B cell (primary cell): ENCODE results near the gene RPS14. TPM values are rescaled to one million over a fixed set of nuclear protein-coding genes. Genes with fewer than 3 reads are reported as not detected.
A peak's percentile ranks its signal among the peaks of the same experiment; 100 is the strongest.

Source experiments
- ATAC-seq: fragments of 200-7000 bp; cut with Tn5 transposase; one replicate; pipeline ENCODE4 v1.10.0; 2021; ENCODE audit warnings: low read depth, mild to moderate bottlenecking, moderate number of reproducible peaks, moderate library complexity
- CTCF ChIA-PET: fragments of 350-600 bp; sonication (Branson Sonifier 250); formaldehyde crosslinking; loops from one replicate; lab custom pipeline; 2021; ENCODE audit warnings: antibody characterized with exemption, inconsistent platforms; lab: Charles Lee
- POLR2A ChIA-PET: fragments of 350-600 bp; sonication (Branson Sonifier 250); formaldehyde crosslinking; loops from one replicate; lab custom pipeline; 2021; ENCODE audit warnings: antibody characterized with exemption; lab: Charles Lee
- DNase-seq: peaks from one replicate; pipeline ENCODE4 v3.0.0; 2013
- H2AFZ ChIP-seq: 2 replicates; pipeline ENCODE4 v1.6.1; 2012; ENCODE audit warnings: mild to moderate bottlenecking, low read depth, low read length; ENCODE audit not compliant: insufficient read depth, poor library complexity, severe bottlenecking
- H3K27ac ChIP-seq, 2 donors: 1 replicate in 1 of 2; 2 replicates in 1 of 2; pipeline ENCODE4 v1.5.1; 2012 to 2013; ENCODE audit warnings: low read length in 2 of 2, mild to moderate bottlenecking in 2 of 2, moderate library complexity in 1 of 2
- H3K27me3 ChIP-seq, 4 experiments: fragments of 200-600 bp in 1 of 4; sonication (generic) in 1 of 4; replicated peaks in 1 of 4; 1 replicate in 2 of 4; 2 replicates in 2 of 4; pipeline versions ENCODE4 v1.6.1 to v1.7.0; 2013 to 2016; ENCODE audit warnings: low read length in 3 of 4, mild to moderate bottlenecking in 2 of 4, mixed read lengths in 1 of 4, moderate library complexity in 1 of 4; ENCODE audit not compliant: insufficient read depth in 4 of 4, control insufficient read depth in 3 of 4; ENCODE audit errors: control extremely low read depth in 1 of 4
- H3K36me3 ChIP-seq, 2 experiments: replicated peaks in 1 of 2; 1 replicate in 1 of 2; 2 replicates in 1 of 2; pipeline versions ENCODE4 v1.6.1 to v1.7.1; 2013; ENCODE audit warnings: low read length in 1 of 2; ENCODE audit not compliant: insufficient read depth in 2 of 2, control insufficient read depth in 1 of 2; ENCODE audit errors: control extremely low read depth in 1 of 2, extremely low read depth in 1 of 2
- H3K4me1 ChIP-seq, 2 donors: fragments of 200-600 bp in 1 of 2; sonication (generic) in 1 of 2; 1 replicate in 1 of 2; 2 replicates in 1 of 2; pipeline versions ENCODE4 v1.5.1 to v1.6.1; 2013 to 2017; ENCODE audit warnings: low read length in 2 of 2; ENCODE audit not compliant: control insufficient read depth in 2 of 2, insufficient read depth in 2 of 2
- H3K4me2 ChIP-seq: replicated peaks from 2 replicates; pipeline ENCODE3; 2012; ENCODE audit warnings: mild to moderate bottlenecking, low read depth, low read length; ENCODE audit not compliant: poor library complexity, severe bottlenecking
- H3K4me3 ChIP-seq, 5 experiments: fragments of 200-600 bp in 1 of 5; sonication (generic) in 1 of 5; 1 replicate in 3 of 5; 2 replicates in 2 of 5; pipeline versions ENCODE4 v1.5.1 to v1.7.0; 2011 to 2016; ENCODE audit warnings: low read length in 4 of 5, mild to moderate bottlenecking in 4 of 5, low read depth in 2 of 5, control low read depth in 1 of 5, moderate library complexity in 1 of 5; ENCODE audit not compliant: insufficient read depth in 1 of 5; ENCODE audit errors: control extremely low read depth in 1 of 5, extremely low read depth in 1 of 5
- H3K79me2 ChIP-seq: fragments of 200-600 bp; sonication (generic); one replicate; pipeline ENCODE4 v1.6.0; 2016; ENCODE audit warnings: low read length; ENCODE audit not compliant: control insufficient read depth, insufficient read depth
- H3K9ac ChIP-seq: fragments of 200-600 bp; sonication (generic); 2 replicates; pipeline ENCODE4 v1.6.1; 2017; ENCODE audit warnings: mild to moderate bottlenecking, low read length, moderate library complexity
- H3K9me3 ChIP-seq, 3 donors: one replicate each; pipeline versions ENCODE4 v1.6.1 to v1.7.1; 2013; ENCODE audit warnings: low read length in 2 of 3; ENCODE audit not compliant: control insufficient read depth in 2 of 3, insufficient read depth in 1 of 3; ENCODE audit errors: control extremely low read depth in 1 of 3
- H4K20me1 ChIP-seq: 2 replicates; pipeline ENCODE4 v1.6.0; 2012; ENCODE audit warnings: mild to moderate bottlenecking, low read length; ENCODE audit not compliant: insufficient read depth, control insufficient read depth, poor library complexity, severe bottlenecking
- H3K27ac Mint-ChIP-seq: one replicate; pipeline ENCODE4 v1.8.0; 2021; ENCODE audit warnings: mixed read lengths
- H3K27me3 Mint-ChIP-seq: one replicate; pipeline ENCODE4 v1.8.0; 2021; ENCODE audit warnings: mixed read lengths
- H3K4me1 Mint-ChIP-seq: one replicate; pipeline ENCODE4 v1.8.0; 2021; ENCODE audit warnings: mixed read lengths
- H3K4me3 Mint-ChIP-seq: one replicate; pipeline ENCODE4 v1.8.0; 2021; ENCODE audit warnings: mixed read lengths
- H3K9me3 Mint-ChIP-seq: one replicate; pipeline ENCODE4 v1.8.0; 2022; ENCODE audit warnings: mixed read lengths; ENCODE audit not compliant: insufficient read depth
- EZH2 ChIP-seq: IDR thresholded peaks from 2 replicates; pipeline ENCODE4 v1.6.1; 2012; ENCODE audit warnings: borderline replicate concordance, low read depth, mild to moderate bottlenecking, moderate library complexity, low read length; ENCODE audit not compliant: insufficient read depth, poor library complexity, severe bottlenecking
- WGBS: methylation state at CpG from one replicate; pipeline ENCODE4 v1.1.5; 2013; ENCODE audit warnings: missing lambda C conversion rate; ENCODE audit not compliant: insufficient coverage; 5-methylcytosine and 5-hydroxymethylcytosine counted together
- intact Hi-C: fragments of 100-400 bp; cut with micrococcal nuclease; formaldehyde crosslinking; loops from one replicate; pipeline ENCODE4 v1.10.0; 2022
- polyA plus RNA-seq: library from polyadenylated mRNA; depleted of rRNA; stranded (reverse); fragments of >200 nt; gene quantifications from 2 replicates; pipeline ENCODE4 v1.2.3, GENCODE V29; 2012
- total RNA-seq, 2 donors: library from RNA; stranded (reverse); fragments of 120-200 nt in 1 of 2; gene quantifications; 1 replicate in 1 of 2; 2 replicates in 1 of 2; pipeline versions ENCODE4 v1.2.3 to v1.2.4, GENCODE V29; 2013 to 2022
- TF ChIP-seq, protein P1 (sequence below): fragments of 200-600 bp; IDR thresholded peaks from one replicate; pipeline ENCODE4 v1.8.0; 2022; ENCODE audit warnings: antibody characterized with exemption, mild to moderate bottlenecking

The RPS14 gene
- total and polyA plus RNA-seq, 2 donors (not counting 1 experiment from before 2014, with no cell fraction given), result 3,740 to 6,881 TPM

DNA sequence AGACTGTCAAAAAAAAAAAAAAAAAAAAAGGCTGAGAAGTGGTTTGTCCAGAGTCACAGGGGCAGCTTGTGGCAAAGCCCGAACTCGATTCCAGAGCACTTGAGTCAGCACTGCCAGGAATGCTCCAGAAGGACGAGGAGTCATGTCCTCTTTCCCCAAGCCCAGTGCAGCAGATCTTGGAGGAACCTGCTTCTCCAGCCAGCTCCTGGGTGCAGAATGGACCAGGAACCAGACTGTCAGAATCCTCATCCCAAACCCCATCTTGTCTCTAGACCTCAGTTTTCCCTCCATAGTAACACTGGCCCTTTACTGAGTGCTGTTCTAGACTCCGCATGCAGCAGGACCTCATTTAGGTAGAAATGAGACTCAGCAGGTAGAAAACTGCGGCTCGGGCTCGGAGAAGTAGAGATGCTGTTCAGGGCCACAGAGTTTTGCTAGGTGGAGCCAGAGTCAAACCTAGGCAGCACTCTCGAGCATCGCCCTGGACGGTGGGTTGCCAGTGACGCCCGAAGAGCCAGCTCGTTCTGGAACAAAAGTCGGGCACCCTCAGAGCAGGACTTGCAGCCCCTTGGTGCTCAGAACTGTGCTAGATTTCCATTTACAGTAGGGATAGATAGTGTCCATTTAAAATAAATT is 52.3 kb downstream of the RPS14 start:
- no peak overlapping the region for H3K9ac ChIP-seq
- H3K27me3 ChIP-seq, result no peaks in the 10 kb centered on the region
- H4K20me1 ChIP-seq, result peaks cover 87% of the 10 kb centered on the region
- no peak overlapping the region for H3K27ac ChIP-seq
- ChIA-PET POLR2A (interaction anchor here (1.6 to 15.5 kb wide), 4 partner anchors 10 to 53 kb away, joined by 5 to 286 read pairs (median 118); partner anchors contain the start of genes CD74 and RPS14), CTCF (interaction anchor here (0.8 to 15.8 kb wide), 12 partner anchors 9 to 127 kb away, joined by 3 to 396 read pairs (median 10); partner anchors contain the start of genes CD74 and RPS14)
- ATAC-seq, result no peak
- no peaks in the 10 kb centered on the region for H3K9me3 ChIP-seq
- H2AFZ ChIP-seq, result no peak overlapping the region
- H3K4me3 ChIP-seq, result no peak overlapping the region
- 97% methylated on average over 14 of the region's 14 CpGs for WGBS
- H3K36me3 ChIP-seq, result peaks cover 0 to 81% of the 10 kb centered on the region in 2 experiments
- H3K79me2 ChIP-seq, result peaks cover 4% of the 10 kb centered on the region
- Mint-ChIP-seq H3K27me3 (no peaks in the 10 kb centered on the region), H3K4me3 (no peak overlapping the region), H3K27ac (peak overlapping the region; percentile 88), H3K4me1 (peaks cover 41% of the 10 kb centered on the region), H3K9me3 (no peaks in the 10 kb centered on the region)
- H3K4me2 ChIP-seq, result no peak overlapping the region
- intact Hi-C loops, result no loop called here
- TF ChIP-seq, protein P1, sequence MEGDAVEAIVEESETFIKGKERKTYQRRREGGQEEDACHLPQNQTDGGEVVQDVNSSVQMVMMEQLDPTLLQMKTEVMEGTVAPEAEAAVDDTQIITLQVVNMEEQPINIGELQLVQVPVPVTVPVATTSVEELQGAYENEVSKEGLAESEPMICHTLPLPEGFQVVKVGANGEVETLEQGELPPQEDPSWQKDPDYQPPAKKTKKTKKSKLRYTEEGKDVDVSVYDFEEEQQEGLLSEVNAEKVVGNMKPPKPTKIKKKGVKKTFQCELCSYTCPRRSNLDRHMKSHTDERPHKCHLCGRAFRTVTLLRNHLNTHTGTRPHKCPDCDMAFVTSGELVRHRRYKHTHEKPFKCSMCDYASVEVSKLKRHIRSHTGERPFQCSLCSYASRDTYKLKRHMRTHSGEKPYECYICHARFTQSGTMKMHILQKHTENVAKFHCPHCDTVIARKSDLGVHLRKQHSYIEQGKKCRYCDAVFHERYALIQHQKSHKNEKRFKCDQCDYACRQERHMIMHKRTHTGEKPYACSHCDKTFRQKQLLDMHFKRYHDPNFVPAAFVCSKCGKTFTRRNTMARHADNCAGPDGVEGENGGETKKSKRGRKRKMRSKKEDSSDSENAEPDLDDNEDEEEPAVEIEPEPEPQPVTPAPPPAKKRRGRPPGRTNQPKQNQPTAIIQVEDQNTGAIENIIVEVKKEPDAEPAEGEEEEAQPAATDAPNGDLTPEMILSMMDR, result no peak
- no peak for TF ChIP-seq EZH2
- peaks cover 3 to 20% of the 10 kb centered on the region in 2 donors for H3K4me1 ChIP-seq
- DNase-seq, result peak; percentile 76

DNA sequence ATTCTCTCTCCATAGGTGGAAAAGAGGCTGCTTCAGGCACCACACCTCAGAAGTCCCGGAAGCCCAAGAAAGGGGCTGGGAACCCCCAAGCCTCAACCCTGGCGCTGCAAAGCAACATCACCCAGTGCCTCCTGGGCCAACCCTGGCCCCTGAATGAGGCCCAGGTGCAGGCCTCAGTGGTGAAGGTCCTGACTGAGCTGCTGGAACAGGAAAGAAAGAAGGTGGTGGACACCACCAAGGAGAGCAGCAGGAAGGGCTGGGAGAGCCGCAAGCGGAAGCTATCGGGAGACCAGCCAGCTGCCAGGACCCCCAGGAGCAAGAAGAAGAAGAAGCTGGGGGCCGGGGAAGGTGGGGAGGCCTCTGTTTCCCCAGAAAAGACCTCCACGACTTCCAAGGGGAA is 53.3 kb downstream of the RPS14 start:
- Mint-ChIP-seq H3K27ac (peak overlapping the region; percentile 56), H3K4me1 (peaks cover 34% of the 10 kb centered on the region), H3K4me3 (no peak overlapping the region), H3K9me3 (no peaks in the 10 kb centered on the region), H3K27me3 (no peaks in the 10 kb centered on the region)
- WGBS, result 100% methylated on average over 7 of the region's 7 CpGs
- H3K4me2 ChIP-seq, result no peak overlapping the region
- H3K27ac ChIP-seq, result no peak overlapping the region
- POLR2A ChIA-PET, result interaction anchor here (0.6 to 15.5 kb wide), 5 partner anchors 9 to 237 kb away, joined by 3 to 286 read pairs (median 37); partner anchors contain the start of genes CD74 and RPS14
- CTCF ChIA-PET, result interaction anchor here (1.5 to 15.8 kb wide), 5 partner anchors 10 to 128 kb away, joined by 3 to 396 read pairs (median 16); partner anchors contain the start of gene RPS14
- DNase-seq (peak; percentile 68), ATAC-seq (no peak)
- TF ChIP-seq EZH2, result no peak
- TF ChIP-seq, protein P1, result no peak
- H3K36me3 ChIP-seq, result peaks cover 0 to 80% of the 10 kb centered on the region in 2 experiments
- peaks cover 3 to 19% of the 10 kb centered on the region in 2 donors for H3K4me1 ChIP-seq
- intact Hi-C loops, result no loop called here
- no peaks in the 10 kb centered on the region for H3K9me3 ChIP-seq
- H3K27me3 ChIP-seq, result no peaks in the 10 kb centered on the region
- H3K9ac ChIP-seq, result no peak overlapping the region
- H3K79me2 ChIP-seq, result peaks cover 4% of the 10 kb centered on the region
- peaks cover 80% of the 10 kb centered on the region for H4K20me1 ChIP-seq
- no peak overlapping the region for H2AFZ ChIP-seq
- no peak overlapping the region for H3K4me3 ChIP-seq
